ENCODE data around the gene KCNH1.

The KCNH1 gene

GRCh38 chr1:210918893-210919292 is 215.1 kb downstream of the KCNH1 start:
- no peak for DNase-seq (ENCODE audit: low read depth in 2 of 2)

DNA sequence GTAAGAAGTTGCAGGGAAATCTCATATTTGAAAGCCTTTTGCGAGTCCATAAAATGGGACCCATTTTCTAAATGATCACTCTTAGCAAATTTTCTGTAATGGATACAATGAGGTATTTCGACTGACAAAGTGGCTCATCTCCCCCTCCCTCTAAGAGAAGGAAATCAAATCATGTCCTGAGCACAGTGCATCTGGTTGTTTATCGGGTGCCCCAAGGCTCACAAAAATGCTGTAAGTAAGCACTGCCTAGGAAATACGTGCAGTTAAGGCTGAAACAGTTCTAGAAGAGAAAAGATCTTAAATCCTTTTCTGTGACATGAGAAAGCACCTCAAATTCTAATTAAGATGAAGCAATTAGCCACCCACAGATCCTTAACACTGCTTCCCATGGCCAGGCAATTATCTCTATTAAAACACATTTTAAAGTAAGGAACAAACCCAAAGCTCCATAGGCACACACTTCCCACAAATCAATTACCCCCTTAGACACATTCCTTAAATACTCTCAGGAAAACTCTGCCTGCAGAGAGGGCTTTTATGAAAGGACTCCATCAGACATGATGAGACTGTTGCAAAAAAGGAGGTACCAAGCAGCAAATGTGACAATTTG is 216.3 kb downstream of the KCNH1 start:
- no peak for DNase-seq (ENCODE audit: low read depth in 2 of 2)

DNA sequence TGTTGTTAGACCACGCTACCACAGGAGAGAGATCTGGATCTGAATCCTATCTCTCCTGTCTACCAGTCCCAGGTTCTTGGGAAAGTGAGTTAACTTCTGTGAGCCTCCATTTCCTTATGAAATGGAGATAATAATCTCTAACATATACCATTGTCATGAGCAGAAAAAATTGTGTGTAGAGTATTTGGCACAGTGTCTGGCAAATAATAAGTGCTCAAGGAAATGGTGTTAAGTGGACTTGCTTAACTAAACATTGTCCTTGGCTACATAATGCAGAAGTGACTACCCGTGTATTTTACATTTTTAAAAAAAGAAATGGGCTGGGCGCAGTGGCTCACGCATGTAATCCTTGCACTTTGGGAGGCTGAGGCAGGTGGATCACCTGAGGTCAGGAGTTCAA is 217.4 kb downstream of the KCNH1 start:
- no peak for DNase-seq (ENCODE audit: low read depth in 2 of 2)

DNA sequence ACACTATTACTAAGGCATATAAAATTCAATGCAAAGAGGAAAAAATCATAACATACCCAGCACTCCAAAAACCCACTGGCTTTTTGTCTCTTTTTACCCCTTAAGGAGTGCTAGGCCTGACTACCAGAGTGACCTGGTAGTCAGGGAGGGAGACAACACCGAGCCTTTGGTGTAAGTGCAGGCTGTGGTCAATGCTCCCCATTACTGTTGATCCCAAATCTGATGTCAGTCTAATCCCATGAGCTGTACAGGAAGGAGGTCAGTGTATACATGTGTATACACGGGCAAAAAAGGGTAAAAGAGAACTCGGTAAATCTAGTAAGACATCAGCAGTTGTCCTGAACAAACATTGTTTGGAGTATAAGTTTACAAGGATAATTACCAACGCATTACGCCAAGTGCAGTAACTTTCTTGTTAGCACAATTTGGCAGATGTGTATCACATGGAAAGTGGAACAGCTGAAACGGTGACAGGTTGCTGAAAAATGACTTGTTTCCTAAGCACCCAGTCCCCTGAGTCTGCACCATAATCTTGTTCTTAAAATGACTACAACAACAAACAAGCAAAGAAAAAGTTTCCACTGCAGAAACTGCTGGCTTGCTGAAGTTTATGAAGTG is 217.9 kb downstream of the KCNH1 start:
- DNase-seq (ENCODE audit: low read depth in 2 of 2), result no peak

GRCh38 chr1:210912752-210913151 is 221.2 kb downstream of the KCNH1 start:
- no peak for DNase-seq (ENCODE audit: low read depth in 2 of 2)

- no peak for DNase-seq (ENCODE audit: low read depth in 2 of 2)
These were observed 223.8 kb downstream of the KCNH1 start for GRCh38 chr1:210910020-210910575.

GRCh38 chr1:210908791-210909190 is 225.2 kb downstream of the KCNH1 start:
- DNase-seq (ENCODE audit: low read depth in 2 of 2), result no peak

DNA sequence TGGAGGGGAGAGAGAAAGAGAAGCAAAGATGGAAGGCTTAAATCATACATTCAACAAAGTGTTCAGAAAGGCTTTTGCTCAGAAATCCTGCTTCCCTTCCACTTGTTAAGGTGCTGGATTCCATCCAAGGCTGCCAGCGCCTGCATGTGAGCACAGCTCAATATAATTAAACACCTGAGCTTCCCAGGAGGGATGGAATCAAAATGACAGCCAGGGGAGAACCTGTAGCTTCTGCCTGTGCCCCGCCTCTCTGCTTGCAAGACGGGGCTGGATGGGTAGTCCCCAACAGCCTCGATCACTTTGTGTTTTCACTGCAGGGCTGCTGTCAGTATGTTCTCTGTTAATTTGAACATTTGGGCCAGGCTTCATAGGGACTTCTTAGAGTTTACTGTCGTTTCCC is 225.7 kb downstream of the KCNH1 start:
- no peak for DNase-seq (ENCODE audit: low read depth in 2 of 2)

DNA sequence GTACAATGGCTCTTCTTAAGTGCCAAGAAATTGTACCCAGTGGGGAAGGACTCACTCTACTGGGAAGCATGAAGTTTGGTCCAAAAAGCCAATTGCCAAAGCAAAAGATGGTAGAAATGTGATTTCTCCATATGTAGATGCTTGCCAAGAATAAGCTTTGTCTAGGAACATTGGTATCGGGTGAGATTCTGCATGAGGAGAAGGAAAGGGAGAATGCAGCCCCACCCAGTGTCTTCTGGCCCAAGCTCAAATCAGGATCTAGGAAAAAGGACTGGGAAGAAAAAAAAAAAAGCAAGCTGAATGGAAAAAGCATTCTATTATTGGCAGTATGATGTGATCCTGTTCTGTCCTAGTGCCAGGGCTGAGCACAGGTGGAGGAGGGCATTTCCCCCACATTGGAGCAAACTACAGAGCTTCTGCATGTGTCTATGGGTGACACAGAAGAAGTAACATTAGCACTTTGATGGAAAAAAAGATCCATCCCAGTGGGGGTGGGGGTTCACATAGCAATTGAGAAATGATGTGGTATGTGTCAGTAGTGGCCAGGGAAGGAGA is 226.6 kb downstream of the KCNH1 start:
- no peak for DNase-seq (ENCODE audit: low read depth in 2 of 2)

- DNase-seq (ENCODE audit: low read depth in 2 of 2), result no peak
These were observed 227.9 kb downstream of the KCNH1 start for GRCh38 chr1:210905944-210906453.

DNA sequence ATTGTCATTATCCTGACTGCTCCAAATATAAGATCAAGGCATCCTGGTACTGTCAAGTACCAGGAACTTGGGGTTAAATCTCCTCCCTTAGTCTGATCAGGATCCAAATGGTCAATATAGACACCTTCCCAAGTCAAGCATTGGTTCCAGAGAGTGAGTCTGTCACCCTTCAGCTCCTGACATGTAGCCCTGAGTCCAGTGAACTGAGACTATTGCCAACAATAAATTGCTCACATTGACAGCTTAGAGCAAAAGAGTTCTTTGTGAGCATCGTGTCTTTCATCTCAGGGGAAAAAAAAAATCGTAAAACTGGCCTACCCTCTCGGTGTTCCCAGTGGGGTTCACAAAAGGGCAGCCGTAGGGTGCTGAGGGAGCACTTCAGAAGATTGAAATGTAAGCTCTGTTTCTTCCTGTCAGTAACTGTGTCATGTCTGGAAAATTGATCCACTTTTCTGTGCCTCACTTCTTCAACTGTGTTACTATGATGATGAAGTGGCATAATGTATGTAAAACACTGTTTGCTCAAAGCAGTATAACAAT is 228.5 kb downstream of the KCNH1 start:
- no peak for DNase-seq (ENCODE audit: low read depth in 2 of 2)

GRCh38 chr1:210901981-210902770 is 231.8 kb downstream of the KCNH1 start:
- no peak for DNase-seq (ENCODE audit: low read depth in 2 of 2)

GRCh38 chr1:210900820-210901219 is 233.1 kb downstream of the KCNH1 start:
- no peak for DNase-seq (ENCODE audit: low read depth in 2 of 2)

GRCh38 chr1:210900079-210900478 is 233.9 kb downstream of the KCNH1 start:
- no peak for DNase-seq (ENCODE audit: low read depth in 2 of 2)

- no peak for DNase-seq (ENCODE audit: low read depth in 2 of 2)
These were observed 234.3 kb downstream of the KCNH1 start for GRCh38 chr1:210899676-210900075.

DNA sequence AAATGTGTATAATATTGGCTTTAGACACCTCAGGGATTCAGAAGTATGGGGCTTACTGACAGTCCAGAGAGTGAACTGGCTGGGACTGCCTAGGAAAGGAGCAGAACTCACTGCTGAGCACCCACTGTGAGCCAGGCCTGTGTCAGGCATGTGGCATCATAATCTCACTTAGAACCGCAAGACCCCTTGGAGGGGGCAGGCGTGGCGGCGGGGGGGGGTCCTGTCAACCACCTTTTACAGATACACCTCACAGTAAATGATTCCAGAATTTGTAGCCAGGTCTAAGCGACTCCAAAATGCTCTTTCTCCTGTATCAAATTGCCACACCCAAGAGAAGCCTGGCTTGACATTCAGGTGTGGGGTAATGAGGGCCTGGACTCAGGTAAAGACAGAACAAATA is 235.5 kb downstream of the KCNH1 start:
- no peak for DNase-seq (ENCODE audit: low read depth in 2 of 2)

DNA sequence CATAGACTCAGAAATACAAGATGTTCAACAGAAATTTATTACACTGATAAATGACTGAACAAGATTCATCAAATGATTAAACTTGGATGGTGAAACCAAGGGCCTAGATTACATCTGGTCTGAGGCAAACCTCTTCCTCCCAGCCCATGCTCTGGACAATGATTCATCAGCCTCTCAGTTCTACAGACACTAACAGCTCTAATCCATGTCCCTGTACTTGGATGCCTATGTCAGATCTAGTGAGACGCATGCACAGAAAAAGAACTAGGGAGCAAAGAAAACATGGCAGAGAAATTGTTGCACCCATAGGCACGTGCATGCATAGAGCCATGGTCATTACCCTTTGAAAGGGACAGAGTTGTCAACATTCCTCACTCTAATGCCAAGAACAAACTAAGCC is 250.1 kb downstream of the KCNH1 start:
- DNase-seq (ENCODE audit: low read depth in 2 of 2), result no peak

- no peak for DNase-seq (ENCODE audit: low read depth in 2 of 2)
These were observed 251.3 kb downstream of the KCNH1 start for GRCh38 chr1:210882414-210883221.

DNA sequence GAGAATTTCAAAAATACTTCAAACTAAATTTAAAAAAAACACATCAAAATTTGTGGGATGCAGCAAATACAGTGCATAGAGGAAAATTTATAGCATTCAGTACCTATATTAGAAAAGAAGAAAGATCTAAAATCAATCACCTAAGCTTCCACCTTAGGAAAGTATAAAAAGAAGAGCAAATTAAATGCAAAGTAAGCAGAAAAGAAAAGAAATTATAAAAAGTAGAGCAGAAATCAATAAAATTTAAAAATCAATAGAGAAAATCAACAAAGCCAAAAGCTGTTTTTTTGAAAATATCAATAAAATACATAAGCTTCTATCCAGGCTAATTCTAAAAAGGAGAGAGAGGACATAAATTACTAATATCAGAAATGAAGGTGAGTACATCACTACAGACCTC is 255.4 kb downstream of the KCNH1 start:
- DNase-seq (ENCODE audit: low read depth in 2 of 2), result no peak

- no peak for DNase-seq (ENCODE audit: low read depth in 2 of 2)
These were observed 257.7 kb downstream of the KCNH1 start for GRCh38 chr1:210876275-210876674.

- no peak for DNase-seq (ENCODE audit: low read depth in 2 of 2)
These were observed 267.4 kb downstream of the KCNH1 start for GRCh38 chr1:210866532-210866931.
